ENCODE results near the gene PLPPR1. TPM values are rescaled to one million over a fixed set of nuclear protein-coding genes. Genes with fewer than 3 reads are reported as not detected.

The PLPPR1 gene
- total and polyA plus RNA-seq, 2 donors, result 0.44 to 0.95 TPM

GRCh38 chr9:101372327-101373118 lies 344.0 kb downstream of the PLPPR1 start:
- Histone ChIP-seq H3K4me1 (ENCODE audit: insufficient read depth) (no peaks in the 10 kb centered on the region), H3K4me3 (ENCODE audit: low read depth, low read length) (no peak overlapping the region), H3K36me3 (ENCODE audit: insufficient read depth) (no peaks in the 10 kb centered on the region), H3K27ac (ENCODE audit: low read depth) (no peak overlapping the region)
- DNase-seq (ENCODE audit: extremely low spot score), result no peak
- 62% methylated on average over 2 of the region's 2 CpGs for WGBS

Small RNAs within 50 kb of the gene (small RNA-seq; reads per million reads assigned to genes)
- gene RF00322, result not detected

Measured in urinary bladder (tissue), 4 donors.